K562 (cell line): ENCODE data around the gene U2AF1L4. TPM values are rescaled to one million over a fixed set of nuclear protein-coding genes. Genes with fewer than 3 reads are reported as not detected.

ENCODE experiments used
- ATAC-seq: fragments of 200-7000 bp; cut with Tn5 transposase; 3 replicates; pipeline ENCODE4 v1.9.1; 2020; ENCODE audit warnings: moderate library complexity
- BruUV-seq: library from RNA; stranded (reverse); fragments of 400-500 nt; replicated peaks from 2 replicates; lab custom pipeline; 2021; lab: Mats Ljungman, UMichigan
- CTCF ChIA-PET: fragments of 300-600 bp; formaldehyde crosslinking; extraction: SDS; loops from one replicate; lab custom pipeline; 2021; ENCODE audit warnings: low intra/inter-chr PET ratio; lab: Yijun Ruan, JAX
- POLR2A ChIA-PET: fragments of 300-600, 350-650 bp; sonication (Branson Sonifier 250); formaldehyde crosslinking; extraction: SDS; loops from one replicate; lab custom pipeline; 2021; ENCODE audit warnings: antibody characterized with exemption, inconsistent platforms; lab: Yijun Ruan, JAX
- DNase-seq, 4 experiments: peaks; one replicate each; pipeline versions ENCODE4 v3.0.0 to v3.0.0-alpha.2; 2011 to 2018; ENCODE audit warnings: low spot score in 3 of 4, mixed read lengths in 3 of 4; ENCODE audit errors: extremely low read depth in 1 of 4
- FAIRE-seq: peaks from 2 replicates; lab custom pipeline; 2011; peaks lifted over from hg19 to GRCh38; lab: Jason Lieb, UNC
- H2AFZ ChIP-seq: 2 replicates; pipeline ENCODE4 v1.6.0; 2011; ENCODE audit warnings: low read depth, low read length, control low read depth, inconsistent platforms
- H3K27ac ChIP-seq: fragments of 200-600 bp; 3 replicates; pipeline ENCODE4 v1.8.0; 2011; ENCODE audit warnings: low read depth, mild to moderate bottlenecking, control low read depth, inconsistent platforms, low read length, moderate library complexity, mixed read lengths; ENCODE audit errors: extremely low read depth
- H3K27me3 ChIP-seq, 2 experiments: fragments of 300-600 bp in 1 of 2; 2 replicates in 1 of 2; 3 replicates in 1 of 2; pipeline versions ENCODE4 v1.6.0 to v1.8.0; 2011; ENCODE audit warnings: inconsistent platforms in 2 of 2, low read length in 2 of 2, mild to moderate bottlenecking in 1 of 2, mixed read lengths in 1 of 2, moderate library complexity in 1 of 2; ENCODE audit not compliant: control insufficient read depth in 2 of 2, insufficient read depth in 2 of 2
- H3K36me3 ChIP-seq: fragments of 300-600 bp; 3 replicates; pipeline ENCODE4 v1.8.0; 2011; ENCODE audit warnings: mild to moderate bottlenecking, low read length, inconsistent platforms; ENCODE audit not compliant: control insufficient read depth, insufficient read depth
- H3K4me1 ChIP-seq, 2 experiments: fragments of 200-600 bp in 1 of 2; replicated peaks in 1 of 2; 2 replicates in 1 of 2; 3 replicates in 1 of 2; pipeline versions ENCODE4 v1.5.1 to v1.8.0; 2011; ENCODE audit warnings: inconsistent platforms in 2 of 2, low read length in 2 of 2, mild to moderate bottlenecking in 1 of 2, mixed read lengths in 1 of 2, moderate library complexity in 1 of 2; ENCODE audit not compliant: control insufficient read depth in 2 of 2, insufficient read depth in 2 of 2
- H3K4me2 ChIP-seq: 2 replicates; pipeline ENCODE4 v1.6.1; 2011; ENCODE audit warnings: low read length, control low read depth, inconsistent platforms, mixed read lengths; ENCODE audit not compliant: insufficient read depth
- H3K4me3 ChIP-seq: fragments of 200-600 bp; sonication (generic), shearing (Covaris generic); 2 replicates; pipeline ENCODE4 v1.5.1; 2016; ENCODE audit warnings: control low read depth, inconsistent platforms
- H3K79me2 ChIP-seq: fragments of 200-600 bp; 3 replicates; pipeline ENCODE4 v1.8.0; 2011; ENCODE audit warnings: low read length, inconsistent platforms; ENCODE audit not compliant: control insufficient read depth, insufficient read depth
- H3K9ac ChIP-seq, 2 experiments: 2 replicates each; pipeline versions ENCODE4 v1.6.0 to v1.6.1; 2011; ENCODE audit warnings: low read depth in 2 of 2, low read length in 2 of 2, control low read depth in 1 of 2, inconsistent platforms in 1 of 2, mild to moderate bottlenecking in 1 of 2, mixed read lengths in 1 of 2; ENCODE audit not compliant: insufficient read depth in 1 of 2
- H3K9me1 ChIP-seq: one replicate; pipeline ENCODE4 v1.6.0; 2011; ENCODE audit warnings: inconsistent platforms, mild to moderate bottlenecking, low read length, moderate library complexity; ENCODE audit not compliant: control insufficient read depth, insufficient read depth
- H3K9me3 ChIP-seq: replicated peaks from 2 replicates; pipeline ENCODE4 v1.5.1; 2011; ENCODE audit warnings: low read depth, low read length, inconsistent platforms; ENCODE audit not compliant: control insufficient read depth, insufficient read depth
- H4K20me1 ChIP-seq: replicated peaks from 2 replicates; pipeline ENCODE4 v1.6.1; 2011; ENCODE audit warnings: low read length, inconsistent platforms, mixed read lengths; ENCODE audit not compliant: control insufficient read depth, insufficient read depth
- NCOA4 ChIP-seq: fragments of 450-650 bp; IDR thresholded peaks from 2 replicates; pipeline ENCODE4 v1.6.1; 2018; ENCODE audit warnings: mild to moderate bottlenecking; ENCODE audit not compliant: partially characterized antibody
- RNF219 ChIP-seq: fragments of 250-450 bp; sonication (Bioruptor Pico); IDR thresholded peaks from 2 replicates; pipeline ENCODE4 v1.5.0; 2022; ENCODE audit warnings: mild to moderate bottlenecking
- ZBTB1 ChIP-seq: sonication (generic); formaldehyde crosslinking; IDR thresholded peaks from 2 replicates; pipeline ENCODE4 v1.8.1; 2023; ENCODE audit warnings: missing genetic modification reagents, low read depth, mild to moderate bottlenecking, borderline replicate concordance
- ZBTB40 ChIP-seq, 2 experiments: fragments of 450-650 bp in 1 of 2; sonication (generic) in 1 of 2; formaldehyde crosslinking in 1 of 2; IDR thresholded peaks; 2 replicates each; pipeline versions ENCODE4 v1.7.1 to v1.9.0; 2016 to 2022; ENCODE audit warnings: inconsistent platforms in 1 of 2, mild to moderate bottlenecking in 1 of 2, missing genetic modification reagents in 1 of 2
- ZNF134 ChIP-seq: fragments of 250-450 bp; sonication (Bioruptor Pico); conservative IDR thresholded peaks from 2 replicates; pipeline ENCODE4 v1.4.0; 2020
- ZNF764 ChIP-seq: fragments of 250-450 bp; sonication (Bioruptor Pico); IDR thresholded peaks from 2 replicates; pipeline ENCODE4 v1.4.0; 2020; ENCODE audit warnings: low read depth, mild to moderate bottlenecking, moderate library complexity
- WGBS: fragments of 100-300 bp; shearing (Covaris generic); methylation state at CpG from one replicate; pipeline ENCODE4 v1.1.6; 2016; ENCODE audit warnings: low coverage, mixed read lengths; ENCODE audit not compliant: insufficient coverage; ENCODE audit errors: missing lambda C conversion rate; 5-methylcytosine and 5-hydroxymethylcytosine counted together
- in situ Hi-C: fragments of 300-500 bp; cut with MboI; formaldehyde crosslinking; loops from 4 replicates; pipeline ENCODE4 v1.15.0; 2018; ENCODE audit warnings: inconsistent platforms, mixed read lengths
- intact Hi-C: fragments of 100-400 bp; cut with micrococcal nuclease; formaldehyde crosslinking; loops from 2 replicates; pipeline ENCODE4 v1.14.2; 2022
- polyA plus RNA-seq, 8 experiments: library from polyadenylated mRNA; depleted of rRNA in 4 of 8; stranded (reverse) in 5 of 8; unstranded in 3 of 8; fragments of >200 nt; fragmentation: Nextera tagmentation in 2 of 8; fragmentation: Illumina TruSeq in 1 of 8; extraction: Ambion mirVana in 2 of 8; extraction: Trizol in 1 of 8; gene quantifications; 2 replicates each; pipeline versions ENCODE4 v1.2.1 to v1.2.3, GENCODE V29; 2011 to 2014; ENCODE audit warnings: inconsistent platforms in 1 of 8, missing spikeins in 1 of 8
- total RNA-seq, 7 experiments: library from RNA; depleted of rRNA in 6 of 7; stranded (reverse); fragments of >200 nt in 6 of 7; fragmentation: Illumina TruSeq in 2 of 7; extraction: Trizol in 2 of 7; gene quantifications; 2 replicates each; pipeline versions ENCODE4 v1.2.1 to v1.2.3, GENCODE V29; 2011 to 2021; ENCODE audit warnings: low replicate concordance in 1 of 7

U2AF1L4 gene
- total and polyA plus RNA-seq, 9 of the 15 experiments (the other 6 are each of a cell fraction or from before 2014, with no cell fraction given), result 8.4 to 19.5 (median 12.6) TPM

DNA sequence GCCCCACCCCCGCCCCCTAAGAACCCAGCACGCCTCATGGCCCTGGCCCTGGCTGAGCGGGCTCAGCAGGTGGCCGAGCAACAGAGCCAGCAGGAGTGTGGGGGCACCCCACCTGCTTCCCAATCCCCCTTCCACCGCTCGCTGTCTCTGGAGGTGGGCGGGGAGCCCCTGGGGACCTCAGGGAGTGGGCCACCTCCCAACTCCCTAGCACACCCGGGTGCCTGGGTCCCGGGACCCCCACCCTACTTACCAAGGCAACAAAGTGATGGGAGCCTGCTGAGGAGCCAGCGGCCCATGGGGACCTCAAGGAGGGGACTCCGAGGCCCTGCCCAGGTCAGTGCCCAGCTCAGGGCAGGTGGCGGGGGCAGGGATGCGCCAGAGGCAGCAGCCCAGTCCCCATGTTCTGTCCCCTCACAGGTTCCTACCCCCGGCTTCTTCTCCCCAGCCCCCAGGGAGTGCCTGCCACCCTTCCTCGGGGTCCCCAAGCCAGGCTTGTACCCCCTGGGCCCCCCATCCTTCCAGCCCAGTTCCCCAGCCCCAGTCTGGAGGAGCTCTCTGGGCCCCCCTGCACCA, 42.1 kb upstream of the U2AF1L4 start:
- Histone ChIP-seq H3K79me2 (no peaks in the 10 kb centered on the region), H3K4me2 (no peak overlapping the region), H3K9ac (no peak overlapping the region), H3K4me3 (no peak overlapping the region), H4K20me1 (no peaks in the 10 kb centered on the region), H3K27me3 (no peaks in the 10 kb centered on the region), H2AFZ (no peak overlapping the region), H3K9me3 (no peaks in the 10 kb centered on the region), H3K36me3 (peaks cover 4% of the 10 kb centered on the region; the same call in 1 of the 3 replicates), H3K4me1 (peaks cover 0 to 54% of the 10 kb centered on the region in 2 experiments; a peak in 2 of 5 replicates), H3K27ac (no peak overlapping the region), H3K9me1 (no peaks in the 10 kb centered on the region)
- ChIA-PET POLR2A (no interaction called here), CTCF (no interaction called here)
- in situ Hi-C loops (no loop called here), intact Hi-C loops (no loop called here)
- WGBS, result 75% methylated on average over 11 of the region's 15 CpGs
- no TSS peak for BruUV-seq
- DNase-seq (no peak), ATAC-seq (no peak), FAIRE-seq (no peak)
- TF ChIP-seq NCOA4, result no peak
- TF ChIP-seq ZBTB40 (IDR thresholded peaks at IDR 0.05), result no peak
- no peak for TF ChIP-seq ZBTB40 (CRISPR knock-in tag; IDR thresholded peaks at IDR 0.05)
- no peak for TF ChIP-seq ZBTB1
- no peak for TF ChIP-seq ZNF764
- no peak for TF ChIP-seq ZNF134 (CRISPR knock-in tag)
- TF ChIP-seq RNF219 (CRISPR knock-in tag), result no peak
